ENCODE measurements around the gene NAT14.
A peak's percentile ranks its signal among the peaks of the same experiment; 100 is the strongest.
"Not testable (repeated sequence)": the region's sequence is repeated elsewhere in the genome, so short reads cannot be mapped to it uniquely, and the experiment has no call there.

NAT14 gene

GRCh38 chr19:55447421-55448174 is 37.4 kb upstream of the NAT14 start:
- H3K36me3 ChIP-seq (ENCODE audit: control insufficient read depth in 4 of 4, insufficient read depth in 4 of 4, low read length in 3 of 4) = no peaks in the 10 kb centered on the region
- POLR2A ChIA-PET = no interaction called here
- DNase-seq = peak; percentile 71 to 84 (median 72)
- no peak overlapping the region for H3K4me3 ChIP-seq (ENCODE audit: control insufficient read depth in 1 of 7, extremely low read depth in 1 of 7, insufficient read depth in 4 of 7, low read depth in 2 of 7, low read length in 6 of 7)
- H3K27ac ChIP-seq (ENCODE audit: insufficient read depth in 1 of 2, low read depth in 1 of 2, low read length in 2 of 2, poor library complexity in 1 of 2, severe bottlenecking in 2 of 2) = no peak overlapping the region
- CTCF ChIA-PET = interaction anchor here (0.6 kb wide), 1 partner anchor 33 kb away, joined by 3 read pairs; no protein-coding TSS in a partner anchor
- peaks cover 0 to 29% (median 16%) of the 10 kb centered on the region in 4 experiments for H3K4me1 ChIP-seq (ENCODE audit: control extremely low read depth in 1 of 4, control insufficient read depth in 4 of 4, insufficient read depth in 4 of 4, low read length in 3 of 4)
- H3K9me3 ChIP-seq (ENCODE audit: control extremely low read depth in 1 of 5, control insufficient read depth in 4 of 5, insufficient read depth in 2 of 5, low read depth in 1 of 5, low read length in 4 of 5) = no peaks in the 10 kb centered on the region
- WGBS (ENCODE audit: insufficient coverage) = 45% methylated on average over 9 of the region's 16 CpGs
- peaks cover 0 to 93% (median 40%) of the 10 kb centered on the region in 5 experiments for H3K27me3 ChIP-seq (replicated peaks in 2 of 5; ENCODE audit: control insufficient read depth in 4 of 5, insufficient read depth in 5 of 5, low read length in 4 of 5)

DNA sequence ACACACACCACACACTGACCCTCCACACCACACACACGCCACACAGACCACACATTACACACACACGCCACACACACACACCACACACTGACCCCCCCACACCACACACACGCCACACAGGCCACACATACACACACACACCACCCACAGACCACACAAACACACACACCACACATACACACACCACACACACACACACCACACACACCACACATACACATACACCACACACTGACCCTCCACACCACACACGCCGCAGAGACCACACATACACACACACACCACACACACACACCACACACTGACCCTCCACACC is 36.9 kb upstream of the NAT14 start:
- H3K36me3 ChIP-seq (ENCODE audit: control insufficient read depth in 4 of 4, insufficient read depth in 4 of 4, low read length in 3 of 4); POLR2A ChIA-PET; CTCF ChIA-PET; DNase-seq; H3K27ac ChIP-seq (ENCODE audit: insufficient read depth in 1 of 2, low read depth in 1 of 2, low read length in 2 of 2, poor library complexity in 1 of 2, severe bottlenecking in 2 of 2); H3K9me3 ChIP-seq (ENCODE audit: control extremely low read depth in 1 of 5, control insufficient read depth in 4 of 5, insufficient read depth in 2 of 5, low read depth in 1 of 5, low read length in 4 of 5); H3K4me3 ChIP-seq (ENCODE audit: control insufficient read depth in 1 of 7, extremely low read depth in 1 of 7, insufficient read depth in 4 of 7, low read depth in 2 of 7, low read length in 6 of 7): not testable (repeated sequence)
- H3K27me3 ChIP-seq (replicated peaks in 2 of 5; ENCODE audit: control insufficient read depth in 4 of 5, insufficient read depth in 5 of 5, low read length in 4 of 5) = peaks cover 0 to 93% (median 40%) of the 10 kb centered on the region in 5 experiments
- peaks cover 0 to 25% (median 13%) of the 10 kb centered on the region in 4 experiments for H3K4me1 ChIP-seq (ENCODE audit: control extremely low read depth in 1 of 4, control insufficient read depth in 4 of 4, insufficient read depth in 4 of 4, low read length in 3 of 4)
- no CpG with 5 or more reads among the region's 5 CpGs for WGBS (ENCODE audit: insufficient coverage)

DNA sequence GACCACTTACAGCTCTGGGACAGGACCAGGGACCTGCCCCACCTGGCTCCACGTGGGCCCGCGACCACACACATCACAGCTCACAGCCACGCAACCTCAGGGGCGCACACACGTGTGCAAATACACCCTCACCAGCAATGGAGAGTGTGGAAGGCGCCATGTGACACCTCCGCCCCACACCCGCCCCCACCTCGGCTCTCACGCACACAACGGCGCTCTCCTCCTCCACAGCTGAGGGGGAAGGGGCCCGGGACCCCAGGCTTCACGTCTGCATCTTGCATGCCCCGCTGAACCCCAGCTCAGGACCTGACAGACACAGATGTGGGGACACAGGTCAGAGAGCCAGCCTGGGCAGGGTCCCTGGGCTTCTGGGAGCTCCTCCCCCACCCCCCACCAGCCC is 35.5 kb upstream of the NAT14 start:
- Histone ChIP-seq H3K4me1 (ENCODE audit: control extremely low read depth in 1 of 4, control insufficient read depth in 4 of 4, insufficient read depth in 4 of 4, low read length in 3 of 4) (peaks cover 0 to 18% (median 10%) of the 10 kb centered on the region in 4 experiments), H3K36me3 (ENCODE audit: control insufficient read depth in 4 of 4, insufficient read depth in 4 of 4, low read length in 3 of 4) (peaks cover 0 to 7% (median 2%) of the 10 kb centered on the region in 4 experiments), H3K9me3 (ENCODE audit: control extremely low read depth in 1 of 5, control insufficient read depth in 4 of 5, insufficient read depth in 2 of 5, low read depth in 1 of 5, low read length in 4 of 5) (no peaks in the 10 kb centered on the region), H3K27me3 (replicated peaks in 2 of 5; ENCODE audit: control insufficient read depth in 4 of 5, insufficient read depth in 5 of 5, low read length in 4 of 5) (peaks cover 0 to 79% (median 34%) of the 10 kb centered on the region in 5 experiments), H3K4me3 (ENCODE audit: control insufficient read depth in 1 of 7, extremely low read depth in 1 of 7, insufficient read depth in 4 of 7, low read depth in 2 of 7, low read length in 6 of 7) (no peak overlapping the region), H3K27ac (ENCODE audit: insufficient read depth in 1 of 2, low read depth in 1 of 2, low read length in 2 of 2, poor library complexity in 1 of 2, severe bottlenecking in 2 of 2) (no peak overlapping the region)
- CTCF ChIA-PET = interaction anchor here (0.6 to 1.4 kb wide), 3 partner anchors 12 to 40 kb away, joined by 3 to 4 read pairs (median 3); partner anchors contain the start of gene ISOC2
- WGBS (ENCODE audit: insufficient coverage) = 46% methylated on average over 10 of the region's 16 CpGs
- DNase-seq = no peak
- POLR2A ChIA-PET = interaction anchor here (0.6 kb wide), 1 partner anchor 12 kb away, joined by 3 read pairs; the partner anchor contains the start of gene ISOC2

DNA sequence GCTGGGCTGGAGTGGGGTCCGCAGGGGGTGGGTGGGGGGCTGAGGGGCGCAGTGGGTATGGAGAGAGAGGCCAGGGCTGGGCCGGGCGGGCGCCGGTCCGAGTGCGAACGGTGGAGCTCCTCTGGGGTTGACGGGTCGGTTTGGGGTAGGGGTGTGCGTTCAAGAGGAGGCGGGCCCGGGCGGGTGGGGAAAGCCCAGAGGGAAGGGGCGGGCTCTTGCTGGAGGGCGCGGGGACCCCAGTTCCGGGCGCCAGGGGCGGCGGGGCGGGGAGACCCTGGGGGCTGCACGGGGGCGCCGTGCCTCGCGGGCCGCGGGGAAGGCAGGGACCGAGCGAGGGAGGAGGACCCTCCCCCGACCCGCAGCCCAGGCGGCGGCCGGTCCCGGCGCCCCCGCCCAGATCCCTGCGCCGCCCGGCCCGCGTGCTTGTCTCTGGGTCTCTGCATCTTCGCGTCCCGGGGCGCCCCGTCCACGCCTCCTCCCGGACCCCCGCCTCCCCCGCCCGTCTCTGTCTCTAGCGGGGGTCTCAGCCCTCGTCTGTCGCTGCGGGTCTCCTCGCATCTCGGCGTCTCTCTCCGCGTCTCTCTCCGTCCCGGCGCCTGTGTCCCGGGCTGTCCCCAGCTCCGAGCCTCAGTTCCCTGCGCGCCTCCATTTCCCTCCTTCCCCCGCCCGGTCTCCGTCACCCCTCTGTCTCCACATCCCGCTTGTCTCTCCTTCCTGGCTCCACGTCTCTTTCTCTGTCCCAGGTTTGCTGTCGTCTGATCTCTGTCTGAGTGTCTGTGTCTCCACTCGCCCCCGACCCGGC is 33.6 kb upstream of the NAT14 start:
- Histone ChIP-seq H3K27ac (ENCODE audit: insufficient read depth in 1 of 2, low read depth in 1 of 2, low read length in 2 of 2, poor library complexity in 1 of 2, severe bottlenecking in 2 of 2) (no peak overlapping the region), H3K4me3 (ENCODE audit: control insufficient read depth in 1 of 7, extremely low read depth in 1 of 7, insufficient read depth in 4 of 7, low read depth in 2 of 7, low read length in 6 of 7) (peak overlapping the region in 4 of 7 experiments; percentile 19 to 58 (median 42)), H3K9me3 (ENCODE audit: control extremely low read depth in 1 of 5, control insufficient read depth in 4 of 5, insufficient read depth in 2 of 5, low read depth in 1 of 5, low read length in 4 of 5) (no peaks in the 10 kb centered on the region), H3K36me3 (ENCODE audit: control insufficient read depth in 4 of 4, insufficient read depth in 4 of 4, low read length in 3 of 4) (peaks cover 0 to 14% (median 5%) of the 10 kb centered on the region in 4 experiments), H3K4me1 (ENCODE audit: control extremely low read depth in 1 of 4, control insufficient read depth in 4 of 4, insufficient read depth in 4 of 4, low read length in 3 of 4) (peaks cover 0 to 18% (median 10%) of the 10 kb centered on the region in 4 experiments), H3K27me3 (replicated peaks in 2 of 5; ENCODE audit: control insufficient read depth in 4 of 5, insufficient read depth in 5 of 5, low read length in 4 of 5) (peaks cover 0 to 62% (median 26%) of the 10 kb centered on the region in 5 experiments)
- peak in 1 of 3 donors; percentile 41 for DNase-seq
- 1% methylated on average over 51 of the region's 80 CpGs for WGBS (ENCODE audit: insufficient coverage)
- POLR2A ChIA-PET = interaction anchor here (1.0 kb wide), 1 partner anchor 35 kb away, joined by 3 read pairs; no protein-coding TSS in a partner anchor
- CTCF ChIA-PET = no interaction called here

DNA sequence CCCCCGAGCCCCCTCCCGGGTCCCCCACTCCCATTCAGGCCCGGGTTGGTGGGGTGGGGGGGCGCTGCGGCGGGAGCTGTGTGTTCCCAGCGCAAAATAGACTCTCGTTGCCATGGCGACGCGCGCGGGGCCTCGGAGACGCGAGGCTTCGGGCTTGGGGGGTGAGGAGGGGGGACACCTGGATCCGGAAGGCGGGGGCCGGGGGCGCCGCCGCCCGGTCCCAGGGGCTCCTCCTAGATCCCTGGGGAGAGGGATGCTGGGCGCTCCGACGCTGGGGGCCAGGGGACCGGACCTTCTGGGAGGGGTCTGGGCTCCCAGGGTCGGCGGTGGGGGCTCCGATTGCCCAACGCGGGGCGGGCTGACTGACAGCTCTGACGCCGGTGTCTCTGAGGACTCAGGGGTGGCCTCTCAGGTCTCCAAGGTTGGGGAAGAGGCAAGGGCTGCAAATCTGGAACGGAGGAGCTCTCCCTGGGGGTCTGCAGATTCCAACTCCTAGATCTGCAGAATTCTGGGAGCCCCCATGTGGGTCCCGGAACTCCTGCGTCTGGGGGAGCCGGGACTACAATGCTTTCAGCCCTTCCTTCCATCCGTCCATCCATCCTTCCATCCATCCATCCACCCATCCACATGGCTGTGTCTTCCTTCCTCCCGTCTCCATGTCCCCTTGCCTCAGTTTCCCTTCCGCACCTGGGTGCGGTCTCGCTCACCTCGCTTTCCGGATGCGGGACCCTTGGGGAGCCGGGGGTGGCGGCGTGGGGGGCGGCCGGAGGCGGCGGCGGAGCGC is 32.8 kb upstream of the NAT14 start:
- no peaks in the 10 kb centered on the region for H3K9me3 ChIP-seq (ENCODE audit: control extremely low read depth in 1 of 5, control insufficient read depth in 4 of 5, insufficient read depth in 2 of 5, low read depth in 1 of 5, low read length in 4 of 5)
- H3K36me3 ChIP-seq (ENCODE audit: control insufficient read depth in 4 of 4, insufficient read depth in 4 of 4, low read length in 3 of 4) = peaks cover 0 to 17% (median 8%) of the 10 kb centered on the region in 4 experiments
- ChIA-PET POLR2A (interaction anchor here (0.6 to 1.0 kb wide), 2 partner anchors 34 to 1361 kb away, joined by 3 read pairs; no protein-coding TSS in a partner anchor), CTCF (interaction anchor here (0.5 kb wide), 1 partner anchor 8 kb away, joined by 3 read pairs; no protein-coding TSS in a partner anchor)
- peaks cover 0 to 18% (median 10%) of the 10 kb centered on the region in 4 experiments for H3K4me1 ChIP-seq (ENCODE audit: control extremely low read depth in 1 of 4, control insufficient read depth in 4 of 4, insufficient read depth in 4 of 4, low read length in 3 of 4)
- peak overlapping the region in 4 of 7 experiments; percentile 1 to 58 (median 22) for H3K4me3 ChIP-seq (ENCODE audit: control insufficient read depth in 1 of 7, extremely low read depth in 1 of 7, insufficient read depth in 4 of 7, low read depth in 2 of 7, low read length in 6 of 7)
- peaks cover 0 to 54% (median 23%) of the 10 kb centered on the region in 5 experiments for H3K27me3 ChIP-seq (replicated peaks in 2 of 5; ENCODE audit: control insufficient read depth in 4 of 5, insufficient read depth in 5 of 5, low read length in 4 of 5)
- WGBS (ENCODE audit: insufficient coverage) = 3% methylated on average over 29 of the region's 57 CpGs
- DNase-seq = peak in 2 of 3 donors; percentile 51 to 53
- no peak overlapping the region for H3K27ac ChIP-seq (ENCODE audit: insufficient read depth in 1 of 2, low read depth in 1 of 2, low read length in 2 of 2, poor library complexity in 1 of 2, severe bottlenecking in 2 of 2)

- WGBS (ENCODE audit: insufficient coverage) = 48% methylated on average over 17 of the region's 34 CpGs
- Histone ChIP-seq H3K9me3 (ENCODE audit: control extremely low read depth in 1 of 5, control insufficient read depth in 4 of 5, insufficient read depth in 2 of 5, low read depth in 1 of 5, low read length in 4 of 5) (no peaks in the 10 kb centered on the region), H3K4me1 (ENCODE audit: control extremely low read depth in 1 of 4, control insufficient read depth in 4 of 4, insufficient read depth in 4 of 4, low read length in 3 of 4) (peaks cover 0 to 18% (median 10%) of the 10 kb centered on the region in 4 experiments), H3K4me3 (ENCODE audit: control insufficient read depth in 1 of 7, extremely low read depth in 1 of 7, insufficient read depth in 4 of 7, low read depth in 2 of 7, low read length in 6 of 7) (peak overlapping the region in 1 of 7 experiments; percentile 38), H3K36me3 (ENCODE audit: control insufficient read depth in 4 of 4, insufficient read depth in 4 of 4, low read length in 3 of 4) (peaks cover 0 to 17% (median 9%) of the 10 kb centered on the region in 4 experiments), H3K27ac (ENCODE audit: insufficient read depth in 1 of 2, low read depth in 1 of 2, low read length in 2 of 2, poor library complexity in 1 of 2, severe bottlenecking in 2 of 2) (no peak overlapping the region), H3K27me3 (replicated peaks in 2 of 5; ENCODE audit: control insufficient read depth in 4 of 5, insufficient read depth in 5 of 5, low read length in 4 of 5) (peaks cover 0 to 48% (median 18%) of the 10 kb centered on the region in 5 experiments)
- ChIA-PET POLR2A (interaction anchor here (0.6 kb wide), 1 partner anchor 1362 kb away, joined by 3 read pairs; no protein-coding TSS in a partner anchor), CTCF (interaction anchor here (0.5 to 1.9 kb wide), 7 partner anchors 8 to 312 kb away, joined by 3 to 10 read pairs (median 5); no protein-coding TSS in a partner anchor)
- DNase-seq = peak; percentile 76 to 86 (median 84)
These were observed 32.1 kb upstream of the NAT14 start for GRCh38 chr19:55452749-55453346.
